ENCODE measurements around the gene USH1C.
A peak's percentile ranks its signal among the peaks of the same experiment; 100 is the strongest.

Gene USH1C

GRCh38 chr11:17524221-17524620 is 20.0 kb downstream of the USH1C start:
- DNase-seq, result no peak

DNA sequence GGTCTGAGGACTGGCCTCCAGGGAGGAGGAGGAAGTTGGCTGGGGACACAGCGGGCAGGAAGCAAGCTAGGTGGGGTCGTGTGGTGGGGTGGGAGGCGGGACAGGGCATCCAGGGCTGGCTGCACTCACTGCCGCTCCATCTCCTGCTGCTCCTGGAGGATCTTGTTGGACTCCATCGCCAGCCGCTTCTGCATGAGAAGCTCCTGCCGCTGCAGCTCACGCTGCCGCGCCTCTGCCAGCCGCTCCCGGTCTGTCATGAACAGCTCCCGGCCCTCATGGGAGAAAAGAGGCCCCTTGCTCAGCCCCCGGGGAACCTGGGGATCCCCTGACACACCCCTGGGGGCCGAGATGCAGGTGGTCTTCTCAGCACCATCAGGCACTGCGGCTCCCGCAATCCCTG is 21.6 kb downstream of the USH1C start:
- DNase-seq, result no peak

- no peak for DNase-seq
Observed at GRCh38 chr11:17521106-17521900, 22.9 kb downstream of the USH1C start.

DNA sequence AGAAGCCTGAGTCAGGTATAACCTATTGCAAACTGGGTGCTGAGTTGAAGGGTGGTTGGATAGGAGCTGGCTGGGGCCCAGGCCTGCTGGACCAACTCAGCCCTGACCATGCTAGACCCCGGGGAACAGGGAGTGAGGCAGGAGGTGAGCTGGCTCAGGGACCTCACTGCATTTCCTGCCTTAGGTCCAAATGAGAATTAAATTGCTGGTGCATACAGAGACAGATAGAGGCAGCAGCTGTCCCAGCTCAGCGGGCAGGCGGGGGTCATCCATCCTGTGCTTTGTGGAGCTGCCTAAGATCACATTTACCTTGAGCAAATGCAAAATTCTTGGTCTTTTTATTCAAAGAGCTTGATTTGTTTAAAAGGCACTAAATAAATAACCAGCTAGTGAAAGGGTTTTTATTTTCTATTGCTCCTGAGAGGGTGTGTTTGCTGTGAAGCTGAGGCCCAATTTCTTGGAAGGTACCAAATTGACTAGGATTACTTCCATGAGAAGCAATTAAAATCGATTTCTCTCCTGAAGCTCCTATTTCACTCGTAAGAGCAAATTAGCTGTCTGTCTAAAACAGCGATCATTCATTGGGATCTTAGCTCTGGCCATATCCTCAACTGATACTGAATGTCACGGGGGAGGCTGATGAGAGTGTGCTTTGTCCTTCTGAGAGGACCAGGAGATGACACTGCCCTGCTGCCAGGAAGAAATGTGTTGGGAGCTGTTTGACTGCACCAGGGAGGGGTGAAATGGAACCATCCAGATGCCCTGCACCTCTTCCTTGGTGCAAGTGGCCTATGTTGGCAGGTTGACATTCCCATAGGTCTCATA is 24.9 kb downstream of the USH1C start:
- no peak for DNase-seq

DNA sequence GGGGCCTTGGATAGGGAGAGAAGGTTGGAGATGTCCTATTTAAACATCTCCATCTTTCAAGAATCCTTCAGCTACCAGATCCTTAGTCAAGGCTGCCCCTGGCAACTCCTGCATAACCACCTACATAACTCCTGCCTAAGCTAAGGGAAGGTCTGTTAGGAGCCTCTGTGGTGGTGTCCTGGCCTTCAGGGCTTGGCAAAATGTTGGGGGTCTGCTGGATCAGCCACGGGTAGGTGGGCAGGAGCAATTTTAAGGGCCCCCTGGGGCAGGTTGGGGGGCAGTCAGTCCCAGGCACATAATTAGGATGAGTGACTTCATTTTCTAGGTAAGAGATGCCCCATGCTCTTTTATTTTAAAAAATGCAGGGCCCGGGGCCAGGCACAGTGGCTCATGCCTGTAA is 25.9 kb downstream of the USH1C start:
- DNase-seq, result no peak

DNA sequence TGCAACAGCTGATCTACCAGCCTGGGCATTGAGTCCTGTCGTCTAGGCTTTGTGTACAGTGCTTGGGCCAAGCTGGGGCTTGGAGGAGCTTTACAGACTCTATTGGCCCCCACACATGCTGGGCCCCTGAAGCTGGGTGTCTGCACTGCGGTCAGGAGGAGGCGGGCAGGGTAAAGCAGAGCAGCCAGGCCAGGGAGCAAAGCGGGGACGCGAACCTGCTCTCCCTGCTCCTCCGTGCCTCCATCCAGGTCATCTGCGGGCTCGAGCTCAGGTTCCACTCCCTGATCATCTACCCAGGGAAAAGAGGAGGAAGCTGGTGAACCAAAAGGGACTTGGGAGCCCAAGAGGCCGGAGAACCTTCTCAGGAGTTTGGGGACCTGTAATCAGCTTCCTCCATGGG is 27.0 kb downstream of the USH1C start:
- no peak for DNase-seq

DNA sequence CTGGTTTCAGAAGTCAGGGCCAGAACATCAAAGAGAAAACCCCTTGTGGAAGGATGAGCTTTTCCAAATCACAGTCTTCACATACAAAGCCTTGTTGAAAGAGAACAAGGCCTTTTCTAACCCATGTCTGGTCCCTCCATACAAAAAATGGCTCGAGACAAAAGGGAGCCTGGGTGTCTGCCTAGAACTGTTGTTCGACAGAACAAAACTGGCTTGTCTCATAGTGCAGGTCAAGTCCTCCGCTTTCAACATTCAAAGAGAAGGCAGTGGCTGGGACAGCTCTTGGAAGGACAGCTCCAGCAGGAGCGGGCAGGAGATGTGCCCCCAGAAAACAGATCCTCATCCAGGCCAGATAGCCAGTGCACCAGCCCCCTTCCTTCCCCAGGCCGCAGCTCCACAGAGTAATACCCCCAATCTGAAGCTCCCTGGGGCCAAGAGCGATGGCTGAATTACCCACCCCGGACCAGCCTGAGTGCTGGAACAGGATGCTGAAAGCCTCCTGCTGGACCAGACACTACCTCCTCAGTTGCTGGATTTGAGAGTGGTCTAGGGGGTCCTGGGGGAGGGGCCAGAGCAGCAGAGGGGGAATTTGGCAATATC is 27.6 kb downstream of the USH1C start:
- no peak for DNase-seq

DNA sequence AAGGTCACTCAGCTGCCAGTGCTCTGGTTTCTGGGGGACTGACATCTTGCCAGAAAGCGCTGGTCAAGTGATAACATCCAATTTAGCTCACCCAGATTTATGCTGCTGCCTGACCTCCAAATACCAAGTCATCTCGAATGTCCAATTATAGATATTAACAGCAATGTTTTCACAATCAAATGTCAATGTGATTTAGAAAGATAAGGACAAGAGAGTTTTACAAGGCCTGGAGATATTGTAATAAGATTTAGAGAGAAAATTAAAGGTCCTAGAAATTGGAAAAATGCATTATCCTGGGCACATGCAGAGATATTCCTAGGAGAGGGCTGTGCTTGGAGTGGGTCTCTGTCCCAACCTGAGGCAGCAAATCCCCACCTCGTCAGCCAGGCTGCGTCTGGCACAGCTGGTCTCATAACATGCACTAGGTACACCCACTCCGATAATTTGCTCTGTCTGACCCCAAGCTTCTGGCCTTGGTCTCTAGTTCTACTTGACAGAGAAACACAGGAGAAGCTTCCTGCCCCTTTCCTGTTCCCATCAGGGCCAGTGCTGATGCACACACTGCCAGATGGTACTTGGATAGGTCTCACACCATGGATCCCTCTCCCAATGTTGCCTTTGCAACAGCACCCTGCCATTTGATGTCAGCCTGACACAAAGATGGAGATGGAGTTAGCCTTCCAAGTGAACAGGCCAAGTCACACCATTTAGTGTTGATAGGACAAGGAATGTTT is 28.6 kb downstream of the USH1C start:
- no peak for DNase-seq

DNA sequence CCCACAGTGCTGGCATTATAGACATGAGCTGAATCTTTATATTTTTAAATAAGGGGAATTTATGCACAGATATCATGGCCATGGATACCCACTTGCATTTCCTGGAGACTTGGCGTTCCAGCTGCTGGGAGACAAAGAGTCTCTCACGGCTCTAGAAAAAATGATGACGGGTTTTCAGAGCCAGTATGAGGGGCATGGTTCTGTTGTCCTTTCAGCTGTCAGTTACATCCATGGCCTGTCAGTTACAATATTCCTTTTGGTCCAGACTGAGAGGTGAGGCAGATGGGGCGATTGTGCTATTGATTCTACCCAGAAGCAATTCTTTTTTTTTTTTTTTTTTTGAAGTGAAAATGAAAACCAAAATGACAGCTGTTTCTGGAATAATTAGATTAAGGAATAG is 29.7 kb downstream of the USH1C start:
- DNase-seq, result no peak

DNA sequence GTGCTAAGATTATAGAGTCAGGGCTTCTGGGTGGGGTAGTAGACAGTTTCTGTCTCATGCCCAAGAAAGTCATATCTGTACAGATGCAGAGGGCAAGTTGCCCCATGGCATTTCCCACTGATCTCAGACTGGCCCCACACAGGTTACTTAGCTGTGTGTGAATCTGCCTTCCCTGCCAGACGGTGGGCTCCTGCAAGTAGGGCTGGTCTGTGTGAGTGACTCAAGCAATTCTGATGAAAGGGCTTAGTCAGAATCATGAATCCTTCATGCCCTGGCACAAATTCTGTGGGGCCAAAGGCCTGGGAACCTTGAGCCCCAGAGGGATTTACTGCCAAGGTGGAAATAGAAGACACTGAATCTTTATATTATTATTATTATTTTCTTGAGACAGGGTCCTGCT is 30.4 kb downstream of the USH1C start:
- DNase-seq, result no peak

DNA sequence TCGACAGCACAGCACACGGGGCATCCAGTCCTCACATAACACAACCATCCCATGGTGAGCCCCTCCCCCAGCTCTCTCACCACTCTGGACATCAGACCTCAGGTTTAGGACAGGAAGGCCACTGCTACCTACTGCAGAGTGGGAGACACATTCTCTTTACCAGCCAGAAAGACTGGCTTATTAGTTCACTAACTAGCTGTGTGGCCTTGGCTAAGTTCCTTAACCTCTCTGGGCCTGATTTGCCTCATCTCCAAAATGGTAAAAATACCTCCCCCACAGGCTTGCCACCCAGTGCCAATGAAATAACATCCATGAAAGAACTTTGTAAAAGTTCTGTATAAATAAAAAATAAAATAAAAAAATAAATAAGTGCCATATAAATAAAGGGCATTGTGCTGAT is 32.1 kb downstream of the USH1C start:
- no peak for DNase-seq

DNA sequence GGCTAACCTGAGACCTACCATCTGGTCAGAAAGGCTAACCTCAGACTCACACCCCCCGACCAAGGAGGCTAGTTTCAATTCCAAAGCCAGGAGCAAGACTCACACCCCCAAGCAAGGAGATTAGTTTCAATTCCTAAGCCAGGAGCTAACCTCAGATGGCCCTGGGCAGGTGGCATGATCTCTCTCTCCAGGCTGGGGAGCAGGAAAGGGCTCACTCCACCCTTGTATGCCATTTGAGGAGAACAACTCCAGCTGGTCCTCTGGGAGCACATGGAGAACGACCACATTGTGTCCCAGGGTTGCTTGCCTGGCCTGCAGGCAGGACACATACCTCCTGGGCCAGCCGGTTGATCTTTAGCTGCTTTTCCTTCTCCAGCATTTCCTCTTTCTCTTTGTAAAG is 32.6 kb downstream of the USH1C start:
- DNase-seq, result no peak

DNA sequence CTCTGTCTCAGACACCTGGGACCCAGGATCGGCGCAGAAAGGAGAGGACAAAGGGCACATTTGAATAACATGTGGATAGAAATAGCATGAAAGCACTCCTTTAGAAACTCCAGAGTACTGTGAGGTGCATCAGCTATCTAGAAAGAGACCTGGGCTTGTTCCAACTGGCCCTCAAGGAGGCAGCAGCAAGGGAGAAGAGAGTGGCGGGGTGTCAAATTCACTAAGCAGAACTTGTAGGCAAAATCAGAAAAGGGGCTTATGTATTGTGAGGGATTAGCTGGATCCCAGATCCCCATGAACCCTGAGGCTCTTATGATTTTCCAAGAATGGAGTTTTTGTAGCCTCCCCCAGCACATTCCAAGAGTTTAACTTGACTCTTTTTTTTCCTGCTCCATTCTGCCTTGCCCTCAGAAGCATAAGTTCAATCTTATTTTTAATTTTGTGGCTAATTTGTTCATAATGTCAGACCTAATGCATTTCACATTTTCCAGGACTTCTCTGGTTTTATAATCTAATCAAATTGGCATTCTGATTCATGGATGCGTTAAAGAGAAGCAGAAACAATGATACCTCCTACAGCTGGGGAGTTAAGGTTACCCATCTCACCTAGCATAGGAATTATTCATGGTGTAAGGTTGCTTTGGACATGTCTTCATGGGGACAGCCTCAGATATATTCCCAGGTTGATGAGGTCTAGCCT is 33.6 kb downstream of the USH1C start:
- DNase-seq, result no peak

- no peak for DNase-seq
Observed at GRCh38 chr11:17508791-17509190, 35.4 kb downstream of the USH1C start.

DNA sequence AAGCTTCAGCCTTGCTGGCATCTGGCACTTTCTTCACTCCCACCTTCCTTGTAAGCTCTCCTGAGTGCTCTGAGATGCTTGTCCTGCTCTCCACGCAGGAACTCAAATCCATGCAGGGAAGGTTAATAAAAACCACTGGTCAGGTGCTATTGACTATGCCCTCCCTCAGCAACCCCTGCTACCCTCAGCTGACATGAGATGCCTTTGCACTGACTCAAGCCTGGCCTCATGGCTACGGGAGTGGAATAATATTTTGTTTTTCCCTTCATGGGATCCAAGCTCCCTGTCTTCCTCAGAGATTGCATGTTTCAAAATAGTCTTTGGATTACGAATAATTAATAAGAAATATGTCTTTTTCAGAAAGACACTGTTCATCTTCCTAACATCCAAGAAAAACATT is 35.9 kb downstream of the USH1C start:
- DNase-seq, result no peak

DNA sequence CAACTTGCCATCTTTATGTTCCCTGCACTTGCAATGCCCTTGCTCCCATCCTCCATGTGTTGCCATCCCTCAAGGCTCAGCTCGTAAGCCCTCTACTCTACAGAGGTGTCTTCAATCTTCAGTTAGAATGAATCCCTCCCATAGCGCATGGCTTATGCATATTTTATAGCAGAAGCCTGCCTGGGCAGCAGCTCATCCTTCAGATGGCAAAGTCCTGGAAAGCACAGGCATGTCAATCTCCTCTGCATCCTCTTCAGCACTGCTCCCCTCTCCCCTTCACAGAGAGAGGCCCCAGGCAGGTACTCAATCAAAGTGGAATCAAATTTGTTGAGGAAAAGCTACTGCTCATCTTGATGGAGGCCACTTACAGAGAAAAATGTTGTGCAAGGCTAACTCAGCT is 36.4 kb downstream of the USH1C start:
- no peak for DNase-seq

GRCh38 chr11:17506942-17507341 is 37.3 kb downstream of the USH1C start:
- DNase-seq, result no peak

DNA sequence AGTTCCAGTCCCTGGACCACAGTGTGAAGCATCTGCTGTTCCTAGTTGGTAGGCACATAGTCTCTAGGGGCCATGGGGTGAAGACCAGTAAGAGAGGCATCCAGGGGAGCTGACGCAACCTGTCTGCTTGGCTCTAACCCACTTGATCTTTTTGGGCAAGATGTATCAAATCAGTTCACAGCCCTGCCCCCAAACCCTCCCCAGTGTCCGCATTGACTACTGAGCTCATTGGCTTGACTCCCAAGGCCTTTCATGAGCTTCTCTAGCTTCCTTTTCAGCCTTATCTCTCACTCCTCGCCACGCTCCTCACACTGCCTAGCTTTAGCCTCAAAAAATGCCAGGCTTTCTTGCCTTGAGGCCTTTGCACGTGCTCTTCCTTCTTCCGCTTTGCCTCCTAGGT is 37.9 kb downstream of the USH1C start:
- DNase-seq, result no peak

DNA sequence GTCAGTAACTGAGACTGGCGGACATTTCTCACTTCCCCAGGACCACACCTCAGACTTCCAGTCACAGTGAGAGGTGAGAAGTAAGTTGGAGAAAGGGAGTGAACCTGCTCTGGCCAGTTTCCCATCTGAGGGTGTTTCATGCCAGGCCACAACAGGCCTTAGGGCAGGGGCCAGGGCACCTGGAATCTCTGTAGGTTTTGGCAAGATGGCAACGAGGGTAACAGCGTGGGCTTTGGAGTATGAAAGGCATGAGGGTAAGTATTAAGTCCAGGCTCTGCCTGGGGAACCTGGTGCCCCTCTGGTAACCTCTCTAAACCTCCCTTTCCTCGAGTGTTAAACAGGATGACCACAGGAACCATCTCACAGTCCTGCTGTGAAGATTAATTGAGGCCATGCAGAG is 39.1 kb downstream of the USH1C start:
- DNase-seq, result no peak

GRCh38 chr11:17504330-17505107 is 39.7 kb downstream of the USH1C start:
- DNase-seq, result peak; percentile 65 to 82

DNA sequence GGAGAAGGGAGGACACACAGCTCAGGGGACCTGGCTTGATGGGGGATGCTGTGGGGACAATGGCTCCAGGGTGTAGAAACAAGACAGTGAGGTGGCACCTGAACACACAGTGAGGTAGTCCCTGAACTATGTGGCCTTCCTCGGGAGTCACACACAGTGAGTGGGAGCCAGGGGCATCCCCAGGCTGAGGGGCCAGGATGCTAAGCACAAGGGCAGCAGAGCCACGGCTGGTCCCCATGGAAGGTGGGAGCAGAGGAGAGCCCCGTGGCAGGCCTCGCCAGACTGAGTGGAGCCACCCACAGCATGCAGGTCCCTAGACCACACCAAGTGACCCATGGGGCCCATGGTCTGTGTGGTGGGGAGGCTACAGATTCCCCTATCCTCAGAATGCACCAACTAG is 41.6 kb downstream of the USH1C start:
- no peak for DNase-seq

DNA sequence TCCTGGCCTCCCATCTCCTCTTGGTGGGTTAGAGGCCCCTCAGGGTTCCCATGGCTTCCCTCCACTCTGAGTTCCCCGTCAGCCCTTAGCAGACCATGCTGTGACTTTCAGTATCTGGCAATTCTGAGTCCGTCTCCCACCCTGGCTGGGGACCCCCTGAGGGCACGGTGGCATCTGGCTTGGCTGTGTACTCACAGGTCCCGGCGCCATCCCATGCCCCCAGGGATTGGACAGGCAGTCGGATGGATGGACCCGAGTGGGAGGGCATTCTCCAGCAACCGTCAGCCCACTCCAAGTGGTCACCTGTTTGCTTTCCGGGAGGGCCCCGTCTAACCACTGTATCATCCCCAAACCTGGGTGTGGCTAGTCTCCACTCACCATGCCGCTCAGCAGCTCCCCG is 43.5 kb downstream of the USH1C start:
- DNase-seq, result no peak
